Keratinocyte (primary cell): Measurements from ENCODE around the gene DFFB.

Source experiments
- EZH2 ChIP-seq: IDR thresholded peaks from one replicate; pipeline ENCODE4 v1.6.1; 2012; ENCODE audit warnings: inconsistent platforms, mild to moderate bottlenecking, low read length, moderate library complexity
- TF ChIP-seq, protein P1 (sequence below), 3 experiments: IDR thresholded peaks in 1 of 3; conservative IDR thresholded peaks in 1 of 3; optimal IDR thresholded peaks in 1 of 3; 2 replicates in 2 of 3; 3 replicates in 1 of 3; pipeline versions ENCODE3 to v1.5.1; 2011; ENCODE audit warnings: low read length in 3 of 3, mild to moderate bottlenecking in 3 of 3, moderate library complexity in 2 of 3, control low read depth in 1 of 3, inconsistent platforms in 1 of 3; ENCODE audit not compliant: insufficient read depth in 2 of 3; ENCODE audit errors: extremely low read depth in 1 of 3

DNA sequence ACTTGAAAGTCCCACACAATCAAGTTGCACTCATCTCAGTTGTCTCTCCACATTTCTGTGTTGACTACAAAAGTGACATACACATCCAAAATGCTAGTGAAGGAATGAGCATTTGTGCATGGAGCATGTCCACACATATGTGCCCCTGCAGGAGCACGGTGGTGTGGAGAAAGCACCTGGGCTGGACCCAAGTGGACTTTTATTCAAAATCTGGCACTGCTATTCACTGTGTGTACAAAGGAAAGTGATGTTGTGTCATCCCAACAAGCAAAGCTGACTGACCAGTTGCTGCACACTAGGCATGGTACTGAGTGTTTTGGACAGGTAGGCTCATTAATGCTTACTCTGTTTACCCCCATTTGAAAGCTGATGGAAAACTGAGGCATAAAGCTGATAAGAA, 19.6 kb upstream of the DFFB start:
- no peak for TF ChIP-seq EZH2
- TF ChIP-seq, protein P1, sequence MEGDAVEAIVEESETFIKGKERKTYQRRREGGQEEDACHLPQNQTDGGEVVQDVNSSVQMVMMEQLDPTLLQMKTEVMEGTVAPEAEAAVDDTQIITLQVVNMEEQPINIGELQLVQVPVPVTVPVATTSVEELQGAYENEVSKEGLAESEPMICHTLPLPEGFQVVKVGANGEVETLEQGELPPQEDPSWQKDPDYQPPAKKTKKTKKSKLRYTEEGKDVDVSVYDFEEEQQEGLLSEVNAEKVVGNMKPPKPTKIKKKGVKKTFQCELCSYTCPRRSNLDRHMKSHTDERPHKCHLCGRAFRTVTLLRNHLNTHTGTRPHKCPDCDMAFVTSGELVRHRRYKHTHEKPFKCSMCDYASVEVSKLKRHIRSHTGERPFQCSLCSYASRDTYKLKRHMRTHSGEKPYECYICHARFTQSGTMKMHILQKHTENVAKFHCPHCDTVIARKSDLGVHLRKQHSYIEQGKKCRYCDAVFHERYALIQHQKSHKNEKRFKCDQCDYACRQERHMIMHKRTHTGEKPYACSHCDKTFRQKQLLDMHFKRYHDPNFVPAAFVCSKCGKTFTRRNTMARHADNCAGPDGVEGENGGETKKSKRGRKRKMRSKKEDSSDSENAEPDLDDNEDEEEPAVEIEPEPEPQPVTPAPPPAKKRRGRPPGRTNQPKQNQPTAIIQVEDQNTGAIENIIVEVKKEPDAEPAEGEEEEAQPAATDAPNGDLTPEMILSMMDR (optimal IDR thresholded peaks at IDR 0.05 in 1 of 3, IDR thresholded peaks at IDR 0.05 in 1 of 3, conservative IDR thresholded peaks at IDR 0.05 in 1 of 3; ENCODE audit: extremely low read depth in 1 of 3, insufficient read depth in 2 of 3, low read length in 3 of 3) = no peak
